Measurements from ENCODE around the gene ZNF598.

GRCh38 chr16:2022723-2023091 lies 13.1 kb upstream of the ZNF598 start:
- TF ChIP-seq CTCF (IDR thresholded peaks at IDR 0.05) (no peak), POLR2A (IDR thresholded peaks at IDR 0.05) (no peak)
